KMS-11 (cell line): ENCODE data around the gene ZNF460.

Source experiments
- H2AFZ ChIP-seq: fragments of 200-600 bp; sonication (generic); 2 replicates; pipeline ENCODE4 v1.6.1; 2016; ENCODE audit warnings: antibody characterized with exemption, mixed run types, low read depth
- H3K27ac ChIP-seq: fragments of 200-600 bp; sonication (generic); 2 replicates; pipeline ENCODE4 v1.6.1; 2016; ENCODE audit warnings: mild to moderate bottlenecking, mixed run types
- H3K27me3 ChIP-seq: fragments of 200-600 bp; sonication (generic); 2 replicates; pipeline ENCODE4 v1.6.1; 2017; ENCODE audit warnings: mild to moderate bottlenecking, low read depth, mixed run types, moderate library complexity; ENCODE audit not compliant: insufficient read depth
- H3K36me3 ChIP-seq: fragments of 200-600 bp; sonication (generic); 2 replicates; pipeline ENCODE4 v1.6.1; 2017; ENCODE audit warnings: mild to moderate bottlenecking, mixed run types; ENCODE audit not compliant: insufficient read depth
- H3K4me1 ChIP-seq: fragments of 200-600 bp; sonication (generic); 2 replicates; pipeline ENCODE4 v1.6.1; 2016; ENCODE audit warnings: mild to moderate bottlenecking, low read depth, mixed run types; ENCODE audit not compliant: poor library complexity, severe bottlenecking
- H3K4me2 ChIP-seq: fragments of 200-600 bp; sonication (generic); 2 replicates; pipeline ENCODE4 v1.7.0; 2016; ENCODE audit warnings: mild to moderate bottlenecking, mixed run types
- H3K4me3 ChIP-seq: fragments of 200-600 bp; sonication (generic); IDR thresholded peaks from 2 replicates; pipeline ENCODE4 v1.6.1; 2017; ENCODE audit warnings: low read depth, low read length, mixed read lengths; ENCODE audit not compliant: insufficient read depth
- H3K79me2 ChIP-seq: fragments of 200-600 bp; sonication (generic); 2 replicates; pipeline ENCODE4 v1.6.1; 2016; ENCODE audit warnings: low read depth, mixed run types; ENCODE audit not compliant: insufficient read depth
- H3K9ac ChIP-seq: fragments of 200-600 bp; sonication (generic); 2 replicates; pipeline ENCODE4 v1.6.1; 2016; ENCODE audit warnings: mild to moderate bottlenecking, mixed run types
- H4K20me1 ChIP-seq: fragments of 200-600 bp; sonication (generic); 2 replicates; pipeline ENCODE4 v1.6.1; 2016; ENCODE audit warnings: mild to moderate bottlenecking, mixed run types; ENCODE audit not compliant: insufficient read depth
- TF ChIP-seq, protein P1 (sequence below): fragments of 200-600 bp; sonication (generic); conservative IDR thresholded peaks from 2 replicates; pipeline ENCODE4 v1.6.1; 2017; ENCODE audit warnings: low read depth, mild to moderate bottlenecking, antibody characterized with exemption, low read length, moderate library complexity, mixed read lengths

The ZNF460 gene

DNA sequence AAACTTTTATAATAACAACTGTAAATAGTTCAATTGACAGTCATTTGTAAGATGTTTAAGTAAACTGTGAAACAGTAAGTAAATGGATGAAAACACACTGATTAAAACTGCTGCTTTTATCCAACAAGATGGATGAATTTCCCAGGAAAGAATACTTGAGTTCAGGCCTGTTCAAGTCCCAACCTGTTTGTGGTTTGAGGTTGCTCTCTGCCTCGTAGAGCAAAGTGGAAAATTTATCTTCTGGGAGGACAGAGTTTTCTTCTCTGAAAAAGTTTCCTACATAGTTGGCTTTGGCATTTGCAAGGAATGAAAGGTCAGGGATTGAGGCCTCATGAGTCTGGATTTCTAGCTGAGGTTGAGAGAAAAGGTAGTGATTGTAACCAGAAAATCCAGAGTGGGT lies 24.8 kb downstream of the ZNF460 start:
- Histone ChIP-seq H4K20me1 (no peaks in the 10 kb centered on the region), H3K79me2 (no peaks in the 10 kb centered on the region)

DNA sequence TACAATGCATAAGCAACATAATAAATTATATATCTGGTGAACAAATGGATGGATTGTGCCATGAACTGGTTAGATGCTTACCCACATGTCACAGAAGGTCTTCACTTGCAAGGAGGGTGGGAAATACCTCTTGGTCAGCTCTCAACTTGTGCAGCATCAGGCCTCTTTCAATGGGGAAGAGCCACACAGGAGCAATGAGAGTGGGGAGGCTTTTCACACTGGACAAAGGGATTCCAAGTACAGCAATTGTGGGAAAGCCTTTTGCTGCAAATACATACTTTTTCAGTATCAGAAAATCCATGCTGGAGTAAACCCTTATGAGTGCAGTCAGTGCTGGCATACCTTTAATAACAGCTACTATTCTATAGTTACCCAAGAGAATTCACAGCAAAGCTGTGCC lies 28.2 kb downstream of the ZNF460 start:
- Histone ChIP-seq H3K27me3 (no peaks in the 10 kb centered on the region), H3K27ac (no peak overlapping the region), H2AFZ (no peak overlapping the region), H3K4me2 (no peak overlapping the region), H3K4me1 (no peaks in the 10 kb centered on the region), H3K36me3 (no peaks in the 10 kb centered on the region; the same call in 1 of the 2 replicates), H3K79me2 (no peaks in the 10 kb centered on the region), H4K20me1 (no peaks in the 10 kb centered on the region), H3K4me3 (no peak overlapping the region), H3K9ac (no peak overlapping the region)
- TF ChIP-seq, protein P1, sequence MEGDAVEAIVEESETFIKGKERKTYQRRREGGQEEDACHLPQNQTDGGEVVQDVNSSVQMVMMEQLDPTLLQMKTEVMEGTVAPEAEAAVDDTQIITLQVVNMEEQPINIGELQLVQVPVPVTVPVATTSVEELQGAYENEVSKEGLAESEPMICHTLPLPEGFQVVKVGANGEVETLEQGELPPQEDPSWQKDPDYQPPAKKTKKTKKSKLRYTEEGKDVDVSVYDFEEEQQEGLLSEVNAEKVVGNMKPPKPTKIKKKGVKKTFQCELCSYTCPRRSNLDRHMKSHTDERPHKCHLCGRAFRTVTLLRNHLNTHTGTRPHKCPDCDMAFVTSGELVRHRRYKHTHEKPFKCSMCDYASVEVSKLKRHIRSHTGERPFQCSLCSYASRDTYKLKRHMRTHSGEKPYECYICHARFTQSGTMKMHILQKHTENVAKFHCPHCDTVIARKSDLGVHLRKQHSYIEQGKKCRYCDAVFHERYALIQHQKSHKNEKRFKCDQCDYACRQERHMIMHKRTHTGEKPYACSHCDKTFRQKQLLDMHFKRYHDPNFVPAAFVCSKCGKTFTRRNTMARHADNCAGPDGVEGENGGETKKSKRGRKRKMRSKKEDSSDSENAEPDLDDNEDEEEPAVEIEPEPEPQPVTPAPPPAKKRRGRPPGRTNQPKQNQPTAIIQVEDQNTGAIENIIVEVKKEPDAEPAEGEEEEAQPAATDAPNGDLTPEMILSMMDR = no peak

More for the DNA sequence above, 24.8 kb downstream of the ZNF460 start:
- Histone ChIP-seq H3K27me3 (no peaks in the 10 kb centered on the region), H3K36me3 (no peaks in the 10 kb centered on the region; the same call in 1 of the 2 replicates), H2AFZ (no peak overlapping the region), H3K9ac (no peak overlapping the region), H3K27ac (no peak overlapping the region), H3K4me2 (no peak overlapping the region), H3K4me3 (no peak overlapping the region), H3K4me1 (no peaks in the 10 kb centered on the region)
- TF ChIP-seq, protein P1 = no peak

DNA sequence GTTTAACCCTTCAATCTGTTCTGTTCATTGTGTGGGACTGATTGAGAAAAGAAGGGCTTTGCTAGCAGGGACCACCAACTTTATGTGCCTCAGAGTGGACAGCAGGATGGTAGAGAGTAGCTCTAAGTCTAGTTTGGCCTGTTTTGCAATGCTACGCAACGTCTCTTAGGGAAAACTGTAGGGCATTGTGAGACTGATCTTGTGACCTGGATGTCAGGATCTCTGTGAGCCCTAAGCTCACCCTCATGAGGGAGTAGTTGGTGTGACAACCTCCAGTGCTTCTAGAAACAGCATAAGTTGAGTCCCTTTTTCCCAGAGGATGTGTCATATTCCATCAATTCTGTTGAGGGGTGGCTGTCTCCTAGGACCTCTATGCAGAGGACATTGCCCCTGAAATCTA lies 30.5 kb downstream of the ZNF460 start:
- H3K27me3 ChIP-seq = no peaks in the 10 kb centered on the region
- H2AFZ ChIP-seq = no peak overlapping the region
- H3K9ac ChIP-seq = no peak overlapping the region
- H3K36me3 ChIP-seq = no peaks in the 10 kb centered on the region
- H3K4me1 ChIP-seq = no peaks in the 10 kb centered on the region
- no peak overlapping the region for H3K4me3 ChIP-seq
- no peak overlapping the region for H3K4me2 ChIP-seq
- H3K27ac ChIP-seq = no peak overlapping the region
- TF ChIP-seq, protein P1 = no peak
- no peaks in the 10 kb centered on the region for H3K79me2 ChIP-seq
- H4K20me1 ChIP-seq = no peaks in the 10 kb centered on the region

DNA sequence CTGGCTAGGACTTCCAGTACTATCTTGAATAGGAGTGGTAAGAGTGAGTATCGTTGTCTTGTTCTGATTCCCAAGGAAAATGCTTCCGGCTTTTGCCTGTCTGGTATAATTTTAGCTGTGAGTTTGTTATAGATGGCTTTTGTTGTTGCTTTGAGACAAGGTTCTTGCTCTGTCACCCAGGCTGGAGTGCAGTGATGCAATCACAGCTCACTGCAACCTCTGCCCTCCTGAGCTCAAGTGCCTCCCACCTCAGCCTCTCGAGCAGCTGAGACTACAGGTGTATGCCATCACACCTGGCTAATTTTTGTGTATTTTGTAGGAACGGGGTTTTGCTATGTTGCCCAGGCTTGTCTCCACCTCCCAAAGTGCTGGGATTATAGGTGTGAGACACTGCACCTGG lies 33.9 kb downstream of the ZNF460 start:
- H3K4me1 ChIP-seq = no peaks in the 10 kb centered on the region

More for the DNA sequence above, 33.9 kb downstream of the ZNF460 start:
- TF ChIP-seq, protein P1 = no peak
- no peak overlapping the region for H3K9ac ChIP-seq
- no peaks in the 10 kb centered on the region for H3K27me3 ChIP-seq
- no peak overlapping the region for H2AFZ ChIP-seq
- H4K20me1 ChIP-seq = no peaks in the 10 kb centered on the region
- H3K4me2 ChIP-seq = no peak overlapping the region
- no peak overlapping the region for H3K27ac ChIP-seq
- no peaks in the 10 kb centered on the region for H3K36me3 ChIP-seq
- no peaks in the 10 kb centered on the region for H3K79me2 ChIP-seq
- no peak overlapping the region for H3K4me3 ChIP-seq
